ENCODE data around the gene ARID3B. TPM values are rescaled to one million over a fixed set of nuclear protein-coding genes. Genes with fewer than 3 reads are reported as not detected.

Gene ARID3B
- polyA plus RNA-seq, 1 of the 3 experiments (the other 2 are of a cell fraction) = 3.0 TPM

DNA sequence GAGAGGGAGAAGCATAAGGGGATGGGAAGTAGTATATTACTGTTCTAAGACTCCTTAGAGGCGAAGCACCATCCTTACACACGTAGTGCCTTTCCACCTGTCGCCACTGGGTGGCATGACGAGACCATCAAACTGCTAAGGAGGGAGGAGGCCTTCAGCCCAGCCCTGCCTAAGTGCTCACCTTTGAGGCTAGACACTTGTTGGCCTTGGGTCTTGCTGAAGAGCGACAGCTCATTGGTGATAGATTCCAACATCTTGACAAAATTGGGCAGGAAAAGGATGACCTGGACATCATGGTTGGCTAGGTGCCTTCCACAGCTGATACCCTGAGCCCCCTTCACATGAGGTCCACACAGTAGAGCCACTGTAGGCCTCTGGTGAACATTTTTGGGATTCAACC lies 94.2 kb downstream of the ARID3B start:
- H3K9me2 ChIP-seq = no peaks in the 10 kb centered on the region
- peak; percentile 74 for DNase-seq
- CTCF ChIA-PET = interaction anchor here (0.6 to 39.4 kb wide), 52 partner anchors 8 to 339 kb away, joined by 3 to 1109 read pairs (median 3); partner anchors contain the start of genes CLK3, CPLX3, CSK and CYP1A1
- POLR2A ChIA-PET = interaction anchor here (3.4 kb wide), 1 partner anchor 133 kb away, joined by 15 read pairs; no protein-coding TSS in a partner anchor
- no peak overlapping the region for H3K4me2 ChIP-seq
- H3K79me2 ChIP-seq (ENCODE audit: insufficient read depth) = no peaks in the 10 kb centered on the region
- H3K9ac ChIP-seq = no peak overlapping the region
- H3K4me1 ChIP-seq (ENCODE audit: control insufficient read depth in 1 of 2, insufficient read depth in 2 of 2, low read depth in 1 of 2, low read length in 1 of 2) = no peaks in the 10 kb centered on the region
- peak; percentile 94 for TF ChIP-seq RAD21 (IDR thresholded peaks at IDR 0.05; ENCODE audit: low read length)
- TF ChIP-seq, protein P1, sequence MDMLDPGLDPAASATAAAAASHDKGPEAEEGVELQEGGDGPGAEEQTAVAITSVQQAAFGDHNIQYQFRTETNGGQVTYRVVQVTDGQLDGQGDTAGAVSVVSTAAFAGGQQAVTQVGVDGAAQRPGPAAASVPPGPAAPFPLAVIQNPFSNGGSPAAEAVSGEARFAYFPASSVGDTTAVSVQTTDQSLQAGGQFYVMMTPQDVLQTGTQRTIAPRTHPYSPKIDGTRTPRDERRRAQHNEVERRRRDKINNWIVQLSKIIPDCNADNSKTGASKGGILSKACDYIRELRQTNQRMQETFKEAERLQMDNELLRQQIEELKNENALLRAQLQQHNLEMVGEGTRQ (IDR thresholded peaks at IDR 0.05; ENCODE audit: borderline replicate concordance, low read depth, low read length) = no peak
- TF ChIP-seq SMC3 (IDR thresholded peaks at IDR 0.05; ENCODE audit: low read depth, low read length) = peak; percentile 87
- no peak for TF ChIP-seq ELF1 (IDR thresholded peaks at IDR 0.05)
- TF ChIP-seq, protein P2, sequence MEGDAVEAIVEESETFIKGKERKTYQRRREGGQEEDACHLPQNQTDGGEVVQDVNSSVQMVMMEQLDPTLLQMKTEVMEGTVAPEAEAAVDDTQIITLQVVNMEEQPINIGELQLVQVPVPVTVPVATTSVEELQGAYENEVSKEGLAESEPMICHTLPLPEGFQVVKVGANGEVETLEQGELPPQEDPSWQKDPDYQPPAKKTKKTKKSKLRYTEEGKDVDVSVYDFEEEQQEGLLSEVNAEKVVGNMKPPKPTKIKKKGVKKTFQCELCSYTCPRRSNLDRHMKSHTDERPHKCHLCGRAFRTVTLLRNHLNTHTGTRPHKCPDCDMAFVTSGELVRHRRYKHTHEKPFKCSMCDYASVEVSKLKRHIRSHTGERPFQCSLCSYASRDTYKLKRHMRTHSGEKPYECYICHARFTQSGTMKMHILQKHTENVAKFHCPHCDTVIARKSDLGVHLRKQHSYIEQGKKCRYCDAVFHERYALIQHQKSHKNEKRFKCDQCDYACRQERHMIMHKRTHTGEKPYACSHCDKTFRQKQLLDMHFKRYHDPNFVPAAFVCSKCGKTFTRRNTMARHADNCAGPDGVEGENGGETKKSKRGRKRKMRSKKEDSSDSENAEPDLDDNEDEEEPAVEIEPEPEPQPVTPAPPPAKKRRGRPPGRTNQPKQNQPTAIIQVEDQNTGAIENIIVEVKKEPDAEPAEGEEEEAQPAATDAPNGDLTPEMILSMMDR (IDR thresholded peaks at IDR 0.05) = peak; percentile 92
- WGBS (ENCODE audit: low lambda C conversion rate) = 16% methylated on average over 5 of the region's 5 CpGs
- H3K27me3 ChIP-seq (ENCODE audit: insufficient read depth) = no peaks in the 10 kb centered on the region
- H3K36me3 ChIP-seq (replicated peaks in 1 of 2; ENCODE audit: control insufficient read depth in 1 of 2, insufficient read depth in 2 of 2, low read length in 1 of 2) = peaks cover 14 to 76% of the 10 kb centered on the region in 2 experiments
- no peak overlapping the region for H3K27ac ChIP-seq (ENCODE audit: low read depth in 2 of 2, low read length in 1 of 2)
- H3F3A ChIP-seq (replicated peaks; ENCODE audit: insufficient read depth) = peaks cover 9% of the 10 kb centered on the region
- H3K4me3 ChIP-seq (ENCODE audit: low read depth in 2 of 2, low read length in 1 of 2) = no peak overlapping the region
- H4K20me1 ChIP-seq (ENCODE audit: insufficient read depth) = peaks cover 43% of the 10 kb centered on the region
- no peaks in the 10 kb centered on the region for H3K9me3 ChIP-seq
- no peak overlapping the region for H2AFZ ChIP-seq (ENCODE audit: low read depth)

DNA sequence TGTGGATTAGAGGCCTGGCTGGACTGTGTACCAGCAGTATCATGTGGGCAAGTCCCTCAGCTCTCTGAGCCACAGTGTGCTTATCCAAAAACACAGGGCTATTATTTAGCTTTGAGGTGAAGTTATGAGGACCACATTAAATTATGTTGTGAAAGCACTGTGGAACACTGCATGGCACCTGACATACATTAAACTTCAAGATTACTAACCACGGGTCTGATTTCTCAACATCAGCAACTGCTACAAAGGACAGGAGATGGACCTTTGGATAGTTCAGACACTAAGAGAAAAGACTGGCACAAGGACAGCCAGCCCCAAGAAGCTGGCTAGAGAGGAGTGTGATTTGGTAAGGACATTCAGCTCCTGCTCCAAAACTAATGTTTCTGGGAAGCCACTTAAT lies 96.0 kb downstream of the ARID3B start:
- POLR2A ChIA-PET = interaction anchor here (0.6 kb wide), 1 partner anchor 117 kb away, joined by 4 read pairs; no protein-coding TSS in a partner anchor

More for the DNA sequence above, 96.0 kb downstream of the ARID3B start:
- H3K4me1 ChIP-seq (ENCODE audit: control insufficient read depth in 1 of 2, insufficient read depth in 2 of 2, low read depth in 1 of 2, low read length in 1 of 2) = no peaks in the 10 kb centered on the region
- CTCF ChIA-PET = interaction anchor here (0.6 to 39.4 kb wide), 8 partner anchors 8 to 313 kb away, joined by 3 to 1109 read pairs (median 16); partner anchors contain the start of genes CLK3 and CSK
- DNase-seq = no peak
- peaks cover 15 to 68% of the 10 kb centered on the region in 2 experiments for H3K36me3 ChIP-seq (replicated peaks in 1 of 2; ENCODE audit: control insufficient read depth in 1 of 2, insufficient read depth in 2 of 2, low read length in 1 of 2)
- H3F3A ChIP-seq (replicated peaks; ENCODE audit: insufficient read depth) = peaks cover 4% of the 10 kb centered on the region
- no peak overlapping the region for H3K9ac ChIP-seq
- H4K20me1 ChIP-seq (ENCODE audit: insufficient read depth) = peaks cover 35% of the 10 kb centered on the region
- no peak for TF ChIP-seq GABPA (IDR thresholded peaks at IDR 0.05; ENCODE audit: low read depth)
- no peak for TF ChIP-seq MEF2A (IDR thresholded peaks at IDR 0.05; ENCODE audit: borderline replicate concordance, low read depth)
- TF ChIP-seq RXRA (IDR thresholded peaks at IDR 0.05; ENCODE audit: borderline replicate concordance, low read depth) = no peak
- TF ChIP-seq, protein P3, sequence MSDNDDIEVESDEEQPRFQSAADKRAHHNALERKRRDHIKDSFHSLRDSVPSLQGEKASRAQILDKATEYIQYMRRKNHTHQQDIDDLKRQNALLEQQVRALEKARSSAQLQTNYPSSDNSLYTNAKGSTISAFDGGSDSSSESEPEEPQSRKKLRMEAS (IDR thresholded peaks at IDR 0.05; ENCODE audit: low read depth) = no peak
- no peak for TF ChIP-seq RCOR1 (IDR thresholded peaks at IDR 0.05; ENCODE audit: low read length)
- H3K4me3 ChIP-seq (ENCODE audit: low read depth in 2 of 2, low read length in 1 of 2) = no peak overlapping the region
- no peak overlapping the region for H2AFZ ChIP-seq (ENCODE audit: low read depth)
- H3K9me3 ChIP-seq = no peaks in the 10 kb centered on the region
- WGBS (ENCODE audit: low lambda C conversion rate) = 57% methylated on average over 1 of the region's 1 CpG
- H3K79me2 ChIP-seq (ENCODE audit: insufficient read depth) = peaks cover 3% of the 10 kb centered on the region; the same call in 1 of the 2 replicates
- no peaks in the 10 kb centered on the region for H3K9me2 ChIP-seq
- H3K27me3 ChIP-seq (ENCODE audit: insufficient read depth) = no peaks in the 10 kb centered on the region
- no peak overlapping the region for H3K27ac ChIP-seq (ENCODE audit: low read depth in 2 of 2, low read length in 1 of 2)
- H3K4me2 ChIP-seq = no peak overlapping the region

All from SK-N-SH (cell line).